IPS-20b (cell line): Measurements from ENCODE around the gene TRAPPC5.

Source experiments
- H3K27ac ChIP-seq: one replicate; pipeline ENCODE4 v1.5.1; 2013; ENCODE audit warnings: low read length
- H3K27me3 ChIP-seq: 2 replicates; pipeline ENCODE4 v1.6.1; 2013; ENCODE audit warnings: mild to moderate bottlenecking, low read length, inconsistent platforms; ENCODE audit not compliant: insufficient read depth
- H3K36me3 ChIP-seq: 2 replicates; pipeline ENCODE4 v1.6.1; 2013; ENCODE audit warnings: low read depth, mild to moderate bottlenecking, inconsistent platforms, low read length, moderate library complexity; ENCODE audit not compliant: insufficient read depth
- H3K4me1 ChIP-seq: 2 replicates; pipeline ENCODE4 v1.6.1; 2013; ENCODE audit warnings: mild to moderate bottlenecking, control low read depth, inconsistent platforms, low read length, moderate library complexity; ENCODE audit not compliant: insufficient read depth
- H3K4me3 ChIP-seq: 2 replicates; pipeline ENCODE4 v1.5.1; 2013; ENCODE audit warnings: mild to moderate bottlenecking, low read length, inconsistent platforms
- H3K9ac ChIP-seq: 2 replicates; pipeline ENCODE4 v1.6.1; 2013; ENCODE audit warnings: low read depth, mild to moderate bottlenecking, inconsistent platforms, low read length, moderate library complexity
- H3K9me3 ChIP-seq: 2 replicates; pipeline ENCODE4 v1.6.1; 2013; ENCODE audit warnings: mild to moderate bottlenecking, low read depth, low read length, inconsistent platforms; ENCODE audit not compliant: insufficient read depth

Gene TRAPPC5

GRCh38 chr19:7731218-7731595 is 50.6 kb downstream of the TRAPPC5 start:
- Histone ChIP-seq H3K27me3 (peaks cover 96% of the 10 kb centered on the region), H3K36me3 (no peaks in the 10 kb centered on the region), H3K4me3 (no peak overlapping the region), H3K4me1 (no peaks in the 10 kb centered on the region), H3K27ac (no peak overlapping the region), H3K9ac (no peak overlapping the region), H3K9me3 (no peaks in the 10 kb centered on the region)

GRCh38 chr19:7731615-7732014 is 51.0 kb downstream of the TRAPPC5 start:
- H3K9me3 ChIP-seq = no peaks in the 10 kb centered on the region
- H3K9ac ChIP-seq = no peak overlapping the region
- H3K4me3 ChIP-seq = no peak overlapping the region
- H3K27ac ChIP-seq = no peak overlapping the region
- H3K4me1 ChIP-seq = no peaks in the 10 kb centered on the region
- no peaks in the 10 kb centered on the region for H3K36me3 ChIP-seq
- peaks cover 94% of the 10 kb centered on the region for H3K27me3 ChIP-seq

GRCh38 chr19:7732045-7732444 is 51.4 kb downstream of the TRAPPC5 start, which contains the start of gene CLEC4G:
Gene CLEC4G (minus strand): TSS chr19:7732110. CDS start chr19:7732102, 8 bp downstream.
- no peaks in the 10 kb centered on the region for H3K36me3 ChIP-seq
- H3K4me3 ChIP-seq = no peak within 1 kb of the TSS
- H3K4me1 ChIP-seq = no peaks in the 10 kb centered on the region
- no peak within 1 kb of the TSS for H3K9ac ChIP-seq
- H3K9me3 ChIP-seq = no peaks in the 10 kb centered on the region
- H3K27me3 ChIP-seq = peaks cover 94% of the 10 kb centered on the region
- H3K27ac ChIP-seq = no peak within 1 kb of the TSS

- Histone ChIP-seq H3K36me3 (no peaks in the 10 kb centered on the region), H3K27me3 (peaks cover 84% of the 10 kb centered on the region), H3K4me1 (no peaks in the 10 kb centered on the region), H3K27ac (no peak overlapping the region), H3K9ac (no peak overlapping the region), H3K4me3 (no peak overlapping the region), H3K9me3 (no peaks in the 10 kb centered on the region)
These were observed 52.7 kb downstream of the TRAPPC5 start for GRCh38 chr19:7733376-7733775.

GRCh38 chr19:7734220-7735203 is 53.9 kb downstream of the TRAPPC5 start:
- no peak overlapping the region for H3K4me3 ChIP-seq
- no peaks in the 10 kb centered on the region for H3K4me1 ChIP-seq
- no peaks in the 10 kb centered on the region for H3K9me3 ChIP-seq
- H3K36me3 ChIP-seq = no peaks in the 10 kb centered on the region
- H3K27ac ChIP-seq = no peak overlapping the region
- no peak overlapping the region for H3K9ac ChIP-seq
- peaks cover 72% of the 10 kb centered on the region for H3K27me3 ChIP-seq

- no peaks in the 10 kb centered on the region for H3K9me3 ChIP-seq
- peaks cover 56% of the 10 kb centered on the region for H3K27me3 ChIP-seq
- H3K27ac ChIP-seq = no peak overlapping the region
- no peak overlapping the region for H3K4me3 ChIP-seq
- no peaks in the 10 kb centered on the region for H3K4me1 ChIP-seq
- H3K9ac ChIP-seq = no peak overlapping the region
- H3K36me3 ChIP-seq = no peaks in the 10 kb centered on the region
These were observed 55.5 kb downstream of the TRAPPC5 start for GRCh38 chr19:7736148-7736547.

- H3K9ac ChIP-seq = no peak overlapping the region
- H3K4me3 ChIP-seq = no peak overlapping the region
- H3K36me3 ChIP-seq = no peaks in the 10 kb centered on the region
- H3K27ac ChIP-seq = no peak overlapping the region
- no peaks in the 10 kb centered on the region for H3K4me1 ChIP-seq
- no peaks in the 10 kb centered on the region for H3K9me3 ChIP-seq
- peaks cover 45% of the 10 kb centered on the region for H3K27me3 ChIP-seq
These were observed 56.6 kb downstream of the TRAPPC5 start for GRCh38 chr19:7737215-7737614.
